Astrocyte (in vitro differentiated cells and primary cell): ENCODE measurements around the gene TP53RK. TPM values are rescaled to one million over a fixed set of nuclear protein-coding genes. Genes with fewer than 3 reads are reported as not detected.

Experiments used
- DNase-seq: peaks from one replicate; pipeline ENCODE4 v3.0.0-alpha.2; 2010; ENCODE audit warnings: low read depth
- FAIRE-seq: peaks from 2 replicates; lab custom pipeline; 2011; peaks lifted over from hg19 to GRCh38; lab: Jason Lieb, UNC
- H2AFZ ChIP-seq: 2 replicates; pipeline ENCODE4 v1.6.0; 2012; ENCODE audit warnings: low read depth, low read length, inconsistent platforms
- H3K27ac ChIP-seq: 2 replicates; pipeline ENCODE4 v1.5.1; 2011; ENCODE audit warnings: low read depth, low read length, inconsistent platforms
- H3K27me3 ChIP-seq: 2 replicates; pipeline ENCODE4 v1.6.0; 2011; ENCODE audit warnings: low read length, inconsistent platforms; ENCODE audit not compliant: insufficient read depth
- H3K36me3 ChIP-seq: 2 replicates; pipeline ENCODE4 v1.5.1; 2011; ENCODE audit warnings: low read length, inconsistent platforms; ENCODE audit not compliant: insufficient read depth
- H3K4me1 ChIP-seq: 2 replicates; pipeline ENCODE4 v1.5.1; 2011; ENCODE audit warnings: low read length, inconsistent platforms; ENCODE audit not compliant: insufficient read depth
- H3K4me2 ChIP-seq: 2 replicates; pipeline ENCODE4 v1.6.0; 2012; ENCODE audit warnings: low read length, inconsistent platforms
- H3K4me3 ChIP-seq: 2 replicates; pipeline ENCODE4 v1.5.1; 2011; ENCODE audit warnings: low read depth, mild to moderate bottlenecking, low read length, inconsistent platforms; ENCODE audit not compliant: insufficient read depth
- H3K79me2 ChIP-seq: 2 replicates; pipeline ENCODE4 v1.6.0; 2012; ENCODE audit warnings: mild to moderate bottlenecking, low read length, inconsistent platforms; ENCODE audit not compliant: insufficient read depth
- H3K9ac ChIP-seq: 2 replicates; pipeline ENCODE4 v1.6.0; 2012; ENCODE audit warnings: mild to moderate bottlenecking, low read length, inconsistent platforms
- H3K9me3 ChIP-seq: 2 replicates; pipeline ENCODE4 v1.5.1; 2012; ENCODE audit warnings: low read depth, mild to moderate bottlenecking, low read length, inconsistent platforms; ENCODE audit not compliant: insufficient read depth
- H4K20me1 ChIP-seq: 2 replicates; pipeline ENCODE4 v1.6.0; 2012; ENCODE audit warnings: low read length, inconsistent platforms; ENCODE audit not compliant: insufficient read depth
- H3K27ac Mint-ChIP-seq: one replicate; pipeline ENCODE4 v1.8.0; 2021; ENCODE audit warnings: mild to moderate bottlenecking, mixed read lengths; ENCODE audit not compliant: unreplicated experiment
- H3K27me3 Mint-ChIP-seq: one replicate; pipeline ENCODE4 v1.8.0; 2021; ENCODE audit warnings: low read depth, mixed read lengths; ENCODE audit not compliant: unreplicated experiment
- H3K36me3 Mint-ChIP-seq: one replicate; pipeline ENCODE4 v1.8.0; 2021; ENCODE audit warnings: low read depth, mixed read lengths; ENCODE audit not compliant: unreplicated experiment
- H3K4me1 Mint-ChIP-seq: one replicate; pipeline ENCODE4 v1.8.0; 2021; ENCODE audit warnings: low read depth, mixed read lengths; ENCODE audit not compliant: unreplicated experiment
- H3K4me3 Mint-ChIP-seq: one replicate; pipeline ENCODE4 v1.8.0; 2021; ENCODE audit warnings: mild to moderate bottlenecking, moderate library complexity, mixed read lengths; ENCODE audit not compliant: unreplicated experiment
- H3K9me3 Mint-ChIP-seq: one replicate; pipeline ENCODE4 v1.8.0; 2021; ENCODE audit warnings: mild to moderate bottlenecking, mixed read lengths; ENCODE audit not compliant: unreplicated experiment
- EZH2 ChIP-seq: IDR thresholded peaks from 2 replicates; pipeline ENCODE4 v1.6.1; 2012; ENCODE audit warnings: mild to moderate bottlenecking, low read length, inconsistent platforms; ENCODE audit not compliant: insufficient read depth
- total RNA-seq: library from RNA; stranded (reverse); gene quantifications from 2 replicates; pipeline ENCODE4 v1.2.1, GENCODE V29; 2021
- TF ChIP-seq, protein P1 (sequence below): IDR thresholded peaks from 2 replicates; pipeline ENCODE4 v1.5.1; 2011; ENCODE audit warnings: low read depth, mild to moderate bottlenecking, inconsistent platforms, low read length, moderate library complexity; ENCODE audit not compliant: insufficient read depth

TP53RK gene
- total RNA-seq, 1 donor from 2014 or later, result 16.0 TPM

DNA sequence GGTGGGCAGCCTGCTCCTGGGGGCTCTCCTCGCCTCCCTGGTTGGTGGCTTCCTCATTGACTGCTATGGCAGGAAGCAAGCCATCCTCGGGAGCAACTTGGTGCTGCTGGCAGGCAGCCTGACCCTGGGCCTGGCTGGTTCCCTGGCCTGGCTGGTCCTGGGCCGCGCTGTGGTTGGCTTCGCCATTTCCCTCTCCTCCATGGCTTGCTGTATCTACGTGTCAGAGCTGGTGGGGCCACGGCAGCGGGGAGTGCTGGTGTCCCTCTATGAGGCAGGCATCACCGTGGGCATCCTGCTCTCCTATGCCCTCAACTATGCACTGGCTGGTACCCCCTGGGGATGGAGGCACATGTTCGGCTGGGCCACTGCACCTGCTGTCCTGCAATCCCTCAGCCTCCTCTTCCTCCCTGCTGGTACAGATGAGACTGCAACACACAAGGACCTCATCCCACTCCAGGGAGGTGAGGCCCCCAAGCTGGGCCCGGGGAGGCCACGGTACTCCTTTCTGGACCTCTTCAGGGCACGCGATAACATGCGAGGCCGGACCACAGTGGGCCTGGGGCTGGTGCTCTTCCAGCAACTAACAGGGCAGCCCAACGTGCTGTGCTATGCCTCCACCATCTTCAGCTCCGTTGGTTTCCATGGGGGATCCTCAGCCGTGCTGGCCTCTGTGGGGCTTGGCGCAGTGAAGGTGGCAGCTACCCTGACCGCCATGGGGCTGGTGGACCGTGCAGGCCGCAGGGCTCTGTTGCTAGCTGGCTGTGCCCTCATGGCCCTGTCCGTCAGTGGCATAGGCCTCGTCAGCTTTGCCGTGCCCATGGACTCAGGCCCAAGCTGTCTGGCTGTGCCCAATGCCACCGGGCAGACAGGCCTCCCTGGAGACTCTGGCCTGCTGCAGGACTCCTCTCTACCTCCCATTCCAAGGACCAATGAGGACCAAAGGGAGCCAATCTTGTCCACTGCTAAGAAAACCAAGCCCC is 36.2 kb upstream of the TP53RK start:
- no peaks in the 10 kb centered on the region for H3K79me2 ChIP-seq
- no peak for TF ChIP-seq EZH2
- TF ChIP-seq, protein P1, sequence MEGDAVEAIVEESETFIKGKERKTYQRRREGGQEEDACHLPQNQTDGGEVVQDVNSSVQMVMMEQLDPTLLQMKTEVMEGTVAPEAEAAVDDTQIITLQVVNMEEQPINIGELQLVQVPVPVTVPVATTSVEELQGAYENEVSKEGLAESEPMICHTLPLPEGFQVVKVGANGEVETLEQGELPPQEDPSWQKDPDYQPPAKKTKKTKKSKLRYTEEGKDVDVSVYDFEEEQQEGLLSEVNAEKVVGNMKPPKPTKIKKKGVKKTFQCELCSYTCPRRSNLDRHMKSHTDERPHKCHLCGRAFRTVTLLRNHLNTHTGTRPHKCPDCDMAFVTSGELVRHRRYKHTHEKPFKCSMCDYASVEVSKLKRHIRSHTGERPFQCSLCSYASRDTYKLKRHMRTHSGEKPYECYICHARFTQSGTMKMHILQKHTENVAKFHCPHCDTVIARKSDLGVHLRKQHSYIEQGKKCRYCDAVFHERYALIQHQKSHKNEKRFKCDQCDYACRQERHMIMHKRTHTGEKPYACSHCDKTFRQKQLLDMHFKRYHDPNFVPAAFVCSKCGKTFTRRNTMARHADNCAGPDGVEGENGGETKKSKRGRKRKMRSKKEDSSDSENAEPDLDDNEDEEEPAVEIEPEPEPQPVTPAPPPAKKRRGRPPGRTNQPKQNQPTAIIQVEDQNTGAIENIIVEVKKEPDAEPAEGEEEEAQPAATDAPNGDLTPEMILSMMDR, result no peak
- Mint-ChIP-seq H3K36me3 (peaks cover 18% of the 10 kb centered on the region), H3K27me3 (no peaks in the 10 kb centered on the region), H3K27ac (no peak overlapping the region), H3K4me1 (peaks cover 9% of the 10 kb centered on the region), H3K4me3 (no peak overlapping the region), H3K9me3 (peaks cover 2% of the 10 kb centered on the region)
- H3K4me1 ChIP-seq, result no peaks in the 10 kb centered on the region
- H3K27me3 ChIP-seq, result no peaks in the 10 kb centered on the region
- no peak overlapping the region for H3K4me3 ChIP-seq
- peaks cover 2% of the 10 kb centered on the region for H3K9me3 ChIP-seq
- no peak overlapping the region for H3K4me2 ChIP-seq
- H4K20me1 ChIP-seq, result no peaks in the 10 kb centered on the region
- no peak overlapping the region for H2AFZ ChIP-seq
- DNase-seq (no peak), FAIRE-seq (no peak)
- H3K36me3 ChIP-seq, result peaks cover 10% of the 10 kb centered on the region
- no peak overlapping the region for H3K9ac ChIP-seq
- H3K27ac ChIP-seq, result no peak overlapping the region

DNA sequence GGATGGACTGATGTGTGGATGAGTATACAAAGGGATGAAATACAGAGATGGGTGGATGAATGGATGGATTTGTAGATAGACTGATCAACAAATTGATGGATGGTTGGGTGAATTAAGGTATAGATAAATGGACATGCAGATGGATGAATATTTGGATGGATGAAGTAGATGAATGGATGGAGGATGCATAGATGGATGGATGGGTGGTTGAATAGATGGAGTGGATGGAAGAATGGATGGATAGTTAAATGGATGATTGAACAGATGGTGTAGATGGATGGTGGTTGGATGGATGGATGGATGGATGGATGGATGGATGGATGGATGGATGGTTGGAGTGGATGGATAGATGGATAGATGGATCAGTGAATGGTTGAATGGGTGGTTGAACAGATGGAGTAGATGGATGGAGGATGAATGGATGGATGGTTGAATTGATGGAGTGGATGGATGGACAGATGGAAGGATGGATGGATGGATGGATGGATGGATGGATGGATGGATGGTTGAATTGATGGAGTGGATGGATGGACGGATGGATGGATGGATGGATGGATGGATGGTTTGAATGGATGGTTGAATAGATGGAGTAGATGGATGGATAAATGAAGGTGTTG is 35.2 kb upstream of the TP53RK start:
- H4K20me1 ChIP-seq, result no peaks in the 10 kb centered on the region
- H3K4me2 ChIP-seq, result no peak overlapping the region
- DNase-seq (no peak), FAIRE-seq (no peak)
- Mint-ChIP-seq H3K36me3 (peaks cover 21% of the 10 kb centered on the region), H3K4me3 (no peak overlapping the region), H3K9me3 (peaks cover 1% of the 10 kb centered on the region), H3K27me3 (no peaks in the 10 kb centered on the region), H3K4me1 (peaks cover 9% of the 10 kb centered on the region), H3K27ac (no peak overlapping the region)
- H3K27me3 ChIP-seq, result no peaks in the 10 kb centered on the region
- TF ChIP-seq EZH2, result no peak
- TF ChIP-seq, protein P1, result no peak
- H3K4me3 ChIP-seq, result no peak overlapping the region
- peaks cover 2% of the 10 kb centered on the region for H3K9me3 ChIP-seq
- H3K36me3 ChIP-seq, result peaks cover 6% of the 10 kb centered on the region
- H3K79me2 ChIP-seq, result no peaks in the 10 kb centered on the region
- no peak overlapping the region for H3K27ac ChIP-seq
- H2AFZ ChIP-seq, result no peak overlapping the region
- no peak overlapping the region for H3K9ac ChIP-seq
- H3K4me1 ChIP-seq, result no peaks in the 10 kb centered on the region
